Loucy (cell line): ENCODE data around the gene TKT.

ENCODE experiments used
- H2AFZ ChIP-seq: fragments of 200-600 bp; sonication (generic); 2 replicates; pipeline ENCODE4 v1.6.0; 2016; ENCODE audit warnings: antibody characterized with exemption, mild to moderate bottlenecking, low read length, moderate library complexity
- H3F3A ChIP-seq: fragments of 200-600 bp; 2 replicates; pipeline ENCODE4 v1.6.0; 2016; ENCODE audit warnings: antibody characterized with exemption, low read depth, mild to moderate bottlenecking
- H3K27me3 ChIP-seq: fragments of 200-600 bp; sonication (generic); 2 replicates; pipeline ENCODE4 v1.6.1; 2014; ENCODE audit warnings: low read length, mild to moderate bottlenecking; ENCODE audit not compliant: insufficient read depth, poor library complexity, severe bottlenecking
- H3K36me3 ChIP-seq: fragments of 200-600 bp; sonication (generic); 2 replicates; pipeline ENCODE4 v1.6.1; 2016; ENCODE audit warnings: low read length; ENCODE audit not compliant: insufficient read depth
- H3K4me1 ChIP-seq: fragments of 200-600 bp; sonication (generic); 2 replicates; pipeline ENCODE4 v1.5.1; 2014; ENCODE audit warnings: low read length, mild to moderate bottlenecking; ENCODE audit not compliant: insufficient read depth, poor library complexity, severe bottlenecking
- H3K4me2 ChIP-seq: fragments of 200-600 bp; sonication (generic); 2 replicates; pipeline ENCODE4 v1.6.0; 2014; ENCODE audit warnings: antibody characterized with exemption, low read length, low read depth, mild to moderate bottlenecking; ENCODE audit not compliant: poor library complexity, severe bottlenecking
- H3K4me3 ChIP-seq: fragments of 200-600 bp; sonication (generic); 2 replicates; pipeline ENCODE4 v1.5.1; 2014; ENCODE audit warnings: low read length, mild to moderate bottlenecking, mixed read lengths; ENCODE audit not compliant: poor library complexity, severe bottlenecking
- H3K79me2 ChIP-seq: fragments of 200-600 bp; sonication (generic); 2 replicates; pipeline ENCODE4 v1.6.1; 2014; ENCODE audit warnings: low read length; ENCODE audit not compliant: insufficient read depth
- H3K9ac ChIP-seq: fragments of 200-600 bp; sonication (generic); 2 replicates; pipeline ENCODE4 v1.6.0; 2014; ENCODE audit warnings: mild to moderate bottlenecking, low read depth, low read length, moderate library complexity; ENCODE audit not compliant: poor library complexity, severe bottlenecking
- H3K9me2 ChIP-seq: fragments of 200-600 bp; sonication (generic); replicated peaks from 2 replicates; pipeline ENCODE4 v1.6.1; 2016; ENCODE audit warnings: low read depth, low read length, mixed read lengths
- H3K9me3 ChIP-seq: fragments of 200-600 bp; sonication (generic); 2 replicates; pipeline ENCODE4 v1.6.1; 2014; ENCODE audit warnings: mild to moderate bottlenecking, antibody characterized with exemption, low read length, low read depth; ENCODE audit not compliant: insufficient read depth
- H4K20me1 ChIP-seq: fragments of 200-600 bp; sonication (generic); 2 replicates; pipeline ENCODE4 v1.6.0; 2014; ENCODE audit warnings: antibody characterized with exemption, low read length, mild to moderate bottlenecking; ENCODE audit not compliant: insufficient read depth, poor library complexity, severe bottlenecking
- CTCF ChIP-seq: fragments of 200-600 bp; sonication (generic); conservative IDR thresholded peaks from 2 replicates; pipeline ENCODE4 v1.5.1; 2014; ENCODE audit warnings: mild to moderate bottlenecking, antibody characterized with exemption, low read length
- EZH2phosphoT487 ChIP-seq: fragments of 200-600 bp; IDR thresholded peaks from 2 replicates; pipeline ENCODE4 v1.6.1; 2018; ENCODE audit warnings: antibody characterized with exemption, mild to moderate bottlenecking, moderate library complexity, borderline replicate concordance

The TKT gene

GRCh38 chr3:53182764-53183355 is 73.0 kb downstream of the TKT start:
- Histone ChIP-seq H3F3A (no peaks in the 10 kb centered on the region), H3K4me1 (no peaks in the 10 kb centered on the region), H4K20me1 (no peaks in the 10 kb centered on the region), H3K9ac (no peak overlapping the region), H3K9me2 (no peaks in the 10 kb centered on the region), H3K79me2 (no peaks in the 10 kb centered on the region), H3K9me3 (no peaks in the 10 kb centered on the region), H3K36me3 (peaks cover 11% of the 10 kb centered on the region; the same call in 1 of the 2 replicates), H3K4me3 (no peak overlapping the region), H2AFZ (no peak overlapping the region), H3K27me3 (no peaks in the 10 kb centered on the region), H3K4me2 (no peak overlapping the region)
- TF ChIP-seq EZH2phosphoT487 (no peak), CTCF (no peak)

GRCh38 chr3:53181528-53181927 is 74.3 kb downstream of the TKT start:
- no peaks in the 10 kb centered on the region for H3F3A ChIP-seq
- H3K9ac ChIP-seq: no peak overlapping the region
- H4K20me1 ChIP-seq: no peaks in the 10 kb centered on the region
- H3K4me1 ChIP-seq: no peaks in the 10 kb centered on the region
- no peak overlapping the region for H3K4me3 ChIP-seq
- H3K9me2 ChIP-seq: no peaks in the 10 kb centered on the region
- TF ChIP-seq EZH2phosphoT487: no peak
- TF ChIP-seq CTCF: no peak
- H3K27me3 ChIP-seq: no peaks in the 10 kb centered on the region
- no peak overlapping the region for H2AFZ ChIP-seq
- H3K9me3 ChIP-seq: no peaks in the 10 kb centered on the region
- no peaks in the 10 kb centered on the region for H3K79me2 ChIP-seq
- H3K36me3 ChIP-seq: peaks cover 11% of the 10 kb centered on the region; the same call in 1 of the 2 replicates
- no peak overlapping the region for H3K4me2 ChIP-seq

- H3K79me2 ChIP-seq: no peaks in the 10 kb centered on the region
- no peak overlapping the region for H3K9ac ChIP-seq
- H3K36me3 ChIP-seq: peaks cover 11% of the 10 kb centered on the region; the same call in 1 of the 2 replicates
These were observed 74.8 kb downstream of the TKT start for GRCh38 chr3:53181024-53181371.

More at GRCh38 chr3:53181024-53181371, 74.8 kb downstream of the TKT start:
- Histone ChIP-seq H3K9me3 (no peaks in the 10 kb centered on the region), H4K20me1 (no peaks in the 10 kb centered on the region), H3K9me2 (no peaks in the 10 kb centered on the region), H2AFZ (no peak overlapping the region), H3K4me1 (no peaks in the 10 kb centered on the region), H3K4me2 (no peak overlapping the region), H3F3A (no peaks in the 10 kb centered on the region), H3K4me3 (no peak overlapping the region), H3K27me3 (no peaks in the 10 kb centered on the region)
- TF ChIP-seq CTCF (no peak), EZH2phosphoT487 (no peak)
